ENCODE measurements around the gene STK31.

- TF ChIP-seq CTCF (IDR thresholded peaks at IDR 0.05; ENCODE audit: low read depth, low read length) (no peak), EZH2phosphoT487 (IDR thresholded peaks at IDR 0.05; ENCODE audit: low read depth) (no peak)
Observed at GRCh38 chr7:23709081-23709750, 803 bp upstream of the STK31 start.

All from OCI-LY3 (cell line).